Fibroblast of lung (primary cell): Measurements from ENCODE around the gene FNDC3B.

Experiments
- EZH2 ChIP-seq: IDR thresholded peaks from 2 replicates; pipeline ENCODE4 v1.5.1; 2012; ENCODE audit warnings: low read length, control low read depth, mild to moderate bottlenecking; ENCODE audit errors: missing control alignments
- TF ChIP-seq, protein P1 (sequence below), 2 donors: IDR thresholded peaks in 1 of 2; conservative IDR thresholded peaks in 1 of 2; 1 replicate in 1 of 2; 2 replicates in 1 of 2; pipeline ENCODE4 v1.5.1; 2011 to 2012; ENCODE audit warnings: low read length in 2 of 2, control low read depth in 1 of 2, inconsistent platforms in 1 of 2, low read depth in 1 of 2, mild to moderate bottlenecking in 1 of 2

GRCh38 chr3:172332256-172333041, 293.1 kb downstream of the FNDC3B start:
- TF ChIP-seq, protein P1, sequence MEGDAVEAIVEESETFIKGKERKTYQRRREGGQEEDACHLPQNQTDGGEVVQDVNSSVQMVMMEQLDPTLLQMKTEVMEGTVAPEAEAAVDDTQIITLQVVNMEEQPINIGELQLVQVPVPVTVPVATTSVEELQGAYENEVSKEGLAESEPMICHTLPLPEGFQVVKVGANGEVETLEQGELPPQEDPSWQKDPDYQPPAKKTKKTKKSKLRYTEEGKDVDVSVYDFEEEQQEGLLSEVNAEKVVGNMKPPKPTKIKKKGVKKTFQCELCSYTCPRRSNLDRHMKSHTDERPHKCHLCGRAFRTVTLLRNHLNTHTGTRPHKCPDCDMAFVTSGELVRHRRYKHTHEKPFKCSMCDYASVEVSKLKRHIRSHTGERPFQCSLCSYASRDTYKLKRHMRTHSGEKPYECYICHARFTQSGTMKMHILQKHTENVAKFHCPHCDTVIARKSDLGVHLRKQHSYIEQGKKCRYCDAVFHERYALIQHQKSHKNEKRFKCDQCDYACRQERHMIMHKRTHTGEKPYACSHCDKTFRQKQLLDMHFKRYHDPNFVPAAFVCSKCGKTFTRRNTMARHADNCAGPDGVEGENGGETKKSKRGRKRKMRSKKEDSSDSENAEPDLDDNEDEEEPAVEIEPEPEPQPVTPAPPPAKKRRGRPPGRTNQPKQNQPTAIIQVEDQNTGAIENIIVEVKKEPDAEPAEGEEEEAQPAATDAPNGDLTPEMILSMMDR (conservative IDR thresholded peaks at IDR 0.05 in 1 of 2, IDR thresholded peaks at IDR 0.05 in 1 of 2; ENCODE audit: low read depth in 1 of 2, low read length in 2 of 2): peak; percentile 88 to 98
- no peak for TF ChIP-seq EZH2
